Measurements from ENCODE around the gene MLX.

MLX gene, protein sequence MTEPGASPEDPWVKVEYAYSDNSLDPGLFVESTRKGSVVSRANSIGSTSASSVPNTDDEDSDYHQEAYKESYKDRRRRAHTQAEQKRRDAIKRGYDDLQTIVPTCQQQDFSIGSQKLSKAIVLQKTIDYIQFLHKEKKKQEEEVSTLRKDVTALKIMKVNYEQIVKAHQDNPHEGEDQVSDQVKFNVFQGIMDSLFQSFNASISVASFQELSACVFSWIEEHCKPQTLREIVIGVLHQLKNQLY

DNA sequence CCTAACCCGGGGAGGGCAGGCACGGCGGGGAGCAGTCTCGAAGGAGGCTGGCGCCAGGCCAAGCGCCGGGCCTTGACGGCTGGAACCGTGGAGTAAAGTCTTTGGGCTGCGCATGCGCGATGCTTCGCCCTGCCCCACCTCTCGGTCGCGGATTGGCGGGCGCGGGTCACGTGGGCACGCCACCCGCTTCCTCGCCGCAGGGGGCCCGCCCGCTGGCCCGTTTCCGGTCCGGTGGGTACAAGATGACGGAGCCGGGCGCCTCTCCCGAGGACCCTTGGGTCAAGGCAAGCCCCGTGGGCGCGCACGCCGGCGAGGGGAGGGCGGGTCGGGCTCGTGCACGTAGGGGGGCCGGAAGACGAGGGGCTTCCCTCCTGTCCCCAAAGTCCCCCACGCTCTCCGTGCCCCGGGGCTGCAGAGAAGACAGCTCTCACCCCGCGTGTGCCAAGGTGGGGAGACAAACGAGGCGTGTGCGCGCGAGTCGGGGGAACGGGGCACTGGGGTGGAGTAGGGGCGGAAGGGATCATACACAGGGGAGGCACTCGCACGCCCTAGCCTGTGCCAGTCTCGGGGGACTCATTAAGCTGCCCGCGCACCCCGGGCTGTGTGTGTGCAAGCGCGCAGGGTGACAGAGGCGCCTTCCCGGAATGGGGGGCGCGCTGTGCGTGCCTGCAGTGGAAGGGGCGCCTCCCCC lies at the start of gene MLX:
Gene MLX, plus strand, starts transcription at position 218 of the 691 bp plus-strand sequence. Its CDS starts 25 bp downstream, at position 243.
- DNase-seq = peak; percentile 66 to 97 (median 88)

DNA sequence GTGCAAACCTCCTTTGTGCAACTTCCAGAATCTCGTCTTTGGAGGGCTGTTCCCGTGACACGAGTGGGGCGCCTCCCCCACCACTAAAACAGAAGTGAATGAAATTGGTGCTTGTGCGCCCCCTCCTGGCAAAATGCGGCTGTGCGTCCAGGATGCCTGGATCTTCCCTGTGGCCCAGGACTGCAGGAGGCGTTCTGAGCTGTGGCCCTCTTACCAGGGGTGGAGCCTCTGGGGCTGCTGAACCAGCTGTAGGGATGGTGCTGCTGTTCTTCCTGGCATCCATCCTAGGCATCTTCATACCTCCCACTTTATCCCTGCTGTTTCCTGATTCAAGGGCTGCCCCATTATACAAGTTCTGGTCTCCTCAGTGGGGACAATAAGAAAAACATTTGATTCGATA lies 49.4 kb upstream of the MLX start:
- peak in 45 of 51 donors; percentile 4 to 83 (median 42) for DNase-seq

DNA sequence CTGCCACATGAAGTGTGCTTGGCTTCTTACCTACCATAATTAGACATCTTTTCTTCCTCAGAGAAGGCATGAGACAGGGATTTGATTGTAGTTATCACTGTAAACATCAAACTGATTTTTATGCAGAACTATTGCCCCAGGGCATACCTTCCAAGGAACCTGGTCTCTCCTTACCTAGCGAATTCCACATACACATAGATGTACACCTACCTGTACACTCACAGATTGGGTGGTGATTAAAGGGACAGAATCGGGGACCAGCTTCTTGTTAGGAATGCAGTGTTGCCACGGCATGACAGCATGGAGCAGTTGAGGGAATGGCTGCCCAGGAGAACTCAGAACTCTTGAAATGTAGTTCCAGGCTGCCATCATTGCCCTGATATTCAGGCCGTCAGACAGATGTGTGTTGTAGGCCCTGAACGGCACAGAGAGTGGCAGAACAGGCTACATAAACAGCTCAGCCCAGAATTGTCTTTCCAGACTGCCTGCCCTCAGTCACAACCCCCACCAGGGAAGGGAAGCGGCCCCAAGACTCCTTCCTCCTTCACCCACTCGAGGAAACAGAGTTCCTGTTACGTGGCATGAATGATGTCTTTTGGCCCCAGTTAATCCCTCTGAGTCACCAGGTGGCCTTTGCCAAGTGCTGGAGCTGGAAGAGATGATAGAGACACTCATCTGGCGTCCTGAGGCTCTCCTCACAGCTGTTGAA lies 48.7 kb upstream of the MLX start:
- DNase-seq = peak in 26 of 51 donors; percentile 9 to 79 (median 35)

DNA sequence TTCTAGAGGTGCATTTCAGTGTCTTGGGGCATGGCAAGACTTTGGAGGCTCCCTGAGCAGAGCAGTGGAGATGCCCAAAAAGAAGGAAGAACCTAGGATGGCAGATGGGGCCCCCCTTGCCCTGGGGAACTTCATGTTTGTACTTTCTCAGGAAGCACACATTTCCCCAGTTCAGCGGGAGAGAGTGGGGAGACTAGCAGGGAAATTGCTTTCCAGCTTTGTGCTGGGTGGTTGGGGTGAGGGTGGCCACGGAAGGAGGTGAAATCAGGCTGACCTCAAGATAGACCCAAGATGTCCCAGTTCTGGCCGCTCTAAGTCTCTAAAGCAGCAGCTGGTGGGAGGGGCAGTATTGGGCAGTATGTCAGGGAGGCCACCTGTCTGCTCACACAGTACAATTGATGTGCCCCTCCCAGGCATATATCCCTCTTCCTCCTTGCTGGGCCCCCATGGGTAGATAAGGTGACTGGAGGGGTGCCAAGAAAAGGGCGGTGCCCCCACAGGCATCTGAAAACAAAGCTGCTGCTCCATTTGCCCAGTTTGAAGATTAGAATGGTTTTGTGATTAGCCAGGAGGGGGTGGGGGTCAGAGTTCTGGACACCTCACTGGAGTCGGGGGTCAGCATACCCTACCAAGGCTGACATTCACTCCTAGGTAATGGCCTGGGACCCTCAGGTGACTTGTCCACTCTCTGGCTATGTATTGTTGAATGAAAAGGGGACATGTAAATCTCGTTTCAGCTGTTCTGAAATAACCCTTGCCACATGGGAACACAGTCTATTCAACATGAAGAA lies 48.0 kb upstream of the MLX start:
- peak in 2 of 51 donors; percentile 14 to 53 for DNase-seq

DNA sequence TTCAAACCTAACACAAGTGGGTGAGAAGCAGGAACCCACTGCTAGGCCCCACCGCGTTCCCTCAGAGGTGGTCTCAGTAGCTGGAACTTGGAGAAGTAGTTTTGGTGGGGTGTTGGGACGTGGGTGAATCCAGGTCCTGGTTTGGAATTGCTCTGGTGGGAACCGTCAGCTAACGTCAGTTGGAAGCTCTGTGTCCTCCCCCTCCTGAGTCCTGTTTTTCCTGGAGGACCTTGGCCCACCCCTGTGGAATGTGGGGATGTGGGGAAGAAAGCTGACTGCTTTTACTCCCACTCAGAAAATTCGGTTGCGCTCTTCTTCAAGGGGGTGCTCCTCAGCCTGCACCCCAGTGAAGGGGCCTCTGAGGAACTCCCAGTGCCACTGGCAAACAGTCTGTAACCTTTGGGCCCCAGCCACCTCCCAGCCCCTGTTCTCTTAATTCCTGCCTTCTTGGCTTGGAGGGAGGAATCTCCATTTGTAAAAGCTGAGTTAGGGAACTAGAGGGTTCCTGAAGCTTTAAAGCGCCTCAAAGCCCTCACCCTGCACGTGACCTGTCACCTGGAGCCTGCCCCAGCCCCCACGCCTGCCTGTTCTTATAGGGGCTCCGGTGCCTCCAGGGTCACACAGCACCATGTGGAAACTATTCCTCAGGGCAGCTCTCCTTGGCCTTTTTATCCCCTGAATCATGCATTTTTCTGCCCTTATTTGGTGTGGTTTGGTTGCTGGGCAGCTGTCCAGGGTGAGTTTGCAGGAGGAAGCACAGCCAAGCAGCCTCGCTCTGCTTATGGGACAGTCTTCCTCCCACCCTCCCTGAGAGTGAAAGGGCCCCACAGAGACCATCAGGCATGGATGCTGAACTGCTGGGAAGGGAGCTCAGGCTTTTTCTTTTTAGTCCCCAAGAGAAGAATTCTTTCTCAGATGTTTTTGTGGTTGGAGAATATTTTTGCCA lies 47.1 kb upstream of the MLX start:
- peak in 45 of 51 donors; percentile 10 to 86 (median 69) for DNase-seq

DNA sequence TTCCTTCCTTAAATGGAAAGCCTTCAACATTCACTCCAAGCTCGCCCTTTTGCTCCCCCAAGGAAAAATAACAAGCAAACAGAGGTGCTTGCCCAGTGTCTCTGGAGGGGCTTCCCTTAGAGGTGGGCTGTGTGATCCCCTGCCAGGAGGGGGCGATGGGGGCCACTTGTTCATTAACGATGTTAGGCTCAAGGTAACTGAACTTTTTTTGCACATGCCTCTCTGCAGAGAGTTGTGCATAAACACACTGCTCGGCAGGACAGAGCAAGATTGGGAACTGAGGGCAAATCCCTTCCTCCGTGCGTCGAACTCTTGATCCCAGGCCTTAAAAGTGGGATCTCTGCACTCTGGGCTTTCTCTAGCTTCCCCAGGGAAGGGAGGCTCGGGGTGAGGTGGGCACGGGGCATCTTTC lies 46.4 kb upstream of the MLX start:
- DNase-seq = no peak

DNA sequence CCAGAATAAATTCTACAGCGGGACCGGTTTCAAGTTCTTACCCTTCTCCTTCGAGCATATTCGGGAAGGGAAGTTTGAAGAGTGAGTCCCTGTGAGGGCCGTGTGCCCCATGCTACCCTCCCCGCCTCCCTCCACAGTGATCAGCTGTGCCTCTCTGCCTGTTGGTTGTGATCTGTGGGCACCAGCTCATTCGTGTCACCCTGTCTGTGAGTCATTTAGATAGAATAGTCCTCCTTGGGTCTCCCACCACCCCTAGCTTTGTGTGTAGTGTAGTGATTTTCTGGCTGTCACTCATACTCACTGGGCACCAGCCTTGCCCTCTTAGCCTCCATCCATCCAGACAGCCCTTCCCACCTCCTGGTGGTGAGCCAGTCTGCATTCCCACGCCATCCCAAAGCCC lies 45.9 kb upstream of the MLX start:
- DNase-seq = no peak

DNA sequence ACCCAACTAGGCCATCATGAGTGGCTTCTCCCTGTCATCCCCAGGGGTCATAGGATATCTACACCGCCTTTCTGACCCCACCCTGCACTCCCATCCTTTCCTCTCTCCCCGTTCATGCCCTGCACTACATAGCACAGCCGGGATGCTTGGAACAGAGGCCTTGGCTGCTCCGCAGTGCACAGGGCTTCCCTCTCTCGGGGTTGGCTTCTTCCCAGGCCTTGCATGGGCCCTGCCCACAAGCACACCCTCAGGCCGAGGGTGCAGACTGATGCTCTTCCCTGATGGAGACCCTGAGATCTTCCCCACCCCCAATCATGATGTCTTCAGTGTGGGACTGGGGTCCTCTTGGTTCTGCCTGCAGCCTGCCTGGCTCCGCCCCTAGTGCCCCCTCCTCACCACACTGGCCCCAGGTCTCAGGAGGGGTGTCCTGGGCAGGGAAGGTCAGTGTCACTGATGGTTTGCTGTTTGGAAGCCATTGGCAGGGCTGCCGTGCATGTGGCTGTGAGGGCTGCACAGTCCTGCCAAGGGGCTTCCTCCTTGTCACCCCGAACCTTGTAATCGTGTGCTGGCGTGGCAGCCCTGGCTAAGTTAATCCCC lies 45.1 kb upstream of the MLX start:
- no peak for DNase-seq

DNA sequence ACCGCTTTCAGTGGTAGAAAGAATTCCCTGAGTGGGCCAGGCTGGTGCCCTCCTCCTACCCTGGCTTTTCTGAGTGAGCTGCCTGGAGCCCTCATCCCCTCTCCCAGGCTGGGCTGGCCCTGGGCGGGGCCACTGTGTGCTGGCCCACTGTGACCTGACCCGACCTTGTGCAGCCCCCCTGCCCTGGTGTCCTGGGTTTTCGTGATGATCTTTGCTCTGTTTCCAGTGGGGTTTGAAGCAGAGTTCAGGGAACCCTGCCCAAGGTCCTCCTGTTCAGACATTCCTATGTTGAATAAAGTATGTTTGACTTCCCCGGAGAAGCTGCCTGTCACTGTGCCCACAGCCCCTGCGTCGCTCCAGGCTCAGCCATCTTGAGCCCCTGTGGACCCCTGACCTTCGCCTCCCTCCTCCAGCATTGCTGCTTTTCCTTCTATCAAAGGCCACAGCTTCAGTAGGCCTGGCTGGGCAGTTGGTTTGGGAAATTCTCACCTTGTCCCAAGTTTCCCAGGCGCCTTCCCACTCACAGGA lies 44.6 kb upstream of the MLX start:
- no peak for DNase-seq

DNA sequence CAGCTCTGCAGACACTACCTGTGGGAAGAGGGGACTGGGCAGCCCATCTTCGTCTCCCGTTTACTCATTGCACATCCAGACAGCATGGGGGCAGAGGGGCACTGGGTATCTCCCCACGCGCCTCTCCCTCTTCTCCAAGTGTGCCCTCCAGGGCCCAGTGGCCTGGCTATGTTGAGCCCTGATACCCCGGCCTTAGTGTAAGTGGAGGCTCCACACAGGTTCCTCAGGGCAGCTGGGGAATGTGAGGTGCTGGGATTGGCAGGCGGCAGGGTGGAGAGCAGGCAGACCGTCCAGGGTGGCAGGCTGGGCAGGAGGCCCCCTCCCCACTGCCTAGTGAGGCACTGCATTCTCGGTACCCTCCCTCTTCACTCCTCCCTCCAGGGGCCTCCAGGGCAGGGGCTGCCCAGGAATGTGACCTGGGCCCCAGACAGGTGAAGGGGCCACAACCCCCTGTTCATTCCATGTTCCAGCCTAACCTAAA lies 44.1 kb upstream of the MLX start:
- DNase-seq = no peak

DNA sequence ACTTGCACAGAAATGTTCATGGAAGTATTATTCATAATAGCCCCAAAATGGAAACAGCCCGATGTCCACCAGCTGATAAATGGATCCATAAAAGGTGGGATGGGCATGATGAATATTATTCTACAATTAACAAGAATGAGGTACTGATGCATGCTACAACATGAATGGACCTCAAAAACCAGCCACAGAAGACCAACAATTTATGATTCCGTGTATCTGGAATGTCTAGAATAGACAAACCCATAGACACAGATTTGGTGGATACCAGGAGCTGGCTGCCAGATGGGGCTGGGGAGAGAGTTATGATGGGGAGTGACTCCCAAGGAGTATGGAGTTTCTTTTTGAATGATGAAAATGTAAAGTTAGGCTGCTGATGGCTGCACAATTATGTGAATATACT lies 41.7 kb upstream of the MLX start:
- DNase-seq = no peak

DNA sequence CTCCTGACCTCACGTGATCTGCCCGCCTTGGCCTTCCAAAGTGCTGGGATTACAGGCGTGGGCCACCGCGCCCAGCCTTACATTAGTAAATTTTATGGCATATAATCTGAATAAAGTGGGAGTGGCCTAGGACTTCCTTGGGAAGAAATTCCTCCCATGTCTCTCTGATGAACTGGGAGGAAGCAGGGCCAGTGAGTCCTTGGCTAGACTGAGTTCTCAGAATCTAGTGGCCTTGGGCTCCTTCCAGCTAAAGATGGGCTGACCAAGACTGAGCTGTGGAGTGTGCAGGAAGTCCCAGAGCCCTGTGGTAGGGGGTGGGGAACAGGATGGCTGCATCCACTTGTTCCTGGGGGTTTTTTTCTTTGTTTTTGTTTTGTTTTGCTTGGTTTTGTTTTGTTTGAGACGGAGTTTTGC lies 40.9 kb upstream of the MLX start:
- no peak for DNase-seq

DNA sequence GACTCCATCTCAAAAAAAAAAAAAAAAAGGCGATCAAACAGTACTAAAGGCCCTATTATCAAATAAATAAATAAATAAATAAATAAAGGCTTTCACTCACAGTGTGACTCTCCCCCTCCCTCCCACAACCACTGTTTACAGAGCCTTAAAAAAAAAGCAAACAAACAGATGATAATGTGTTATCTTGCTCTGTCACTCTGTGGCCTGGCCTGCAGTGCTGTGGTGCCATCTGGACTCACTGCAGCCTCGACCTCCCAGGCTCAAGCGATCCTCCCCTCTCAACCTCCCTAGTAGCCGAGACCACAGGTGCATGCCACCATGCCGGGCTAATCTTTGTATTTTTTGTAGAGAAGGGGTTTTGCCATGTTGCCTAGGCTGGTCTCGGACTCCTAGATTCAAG lies 39.0 kb upstream of the MLX start:
- DNase-seq = no peak

DNA sequence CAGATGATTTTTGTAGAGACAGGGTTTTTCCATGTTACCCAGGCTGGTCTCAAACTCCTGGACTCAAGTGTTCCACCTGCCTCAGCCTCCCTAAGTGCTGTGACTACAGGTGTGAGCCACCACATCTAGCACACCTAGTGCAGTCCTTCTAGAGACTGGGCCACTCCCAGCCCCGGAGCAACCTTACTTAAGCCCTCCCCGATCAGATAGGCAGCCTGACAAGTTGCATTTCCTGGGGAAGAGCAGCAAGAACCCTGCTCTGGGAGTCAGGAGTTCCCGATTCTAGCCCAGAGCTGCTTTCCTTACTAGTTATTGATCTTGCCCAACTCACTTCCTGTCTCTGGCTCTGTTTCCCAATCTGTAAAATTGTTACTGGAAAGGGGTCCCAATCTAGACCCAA lies 37.8 kb upstream of the MLX start:
- DNase-seq = no peak

DNA sequence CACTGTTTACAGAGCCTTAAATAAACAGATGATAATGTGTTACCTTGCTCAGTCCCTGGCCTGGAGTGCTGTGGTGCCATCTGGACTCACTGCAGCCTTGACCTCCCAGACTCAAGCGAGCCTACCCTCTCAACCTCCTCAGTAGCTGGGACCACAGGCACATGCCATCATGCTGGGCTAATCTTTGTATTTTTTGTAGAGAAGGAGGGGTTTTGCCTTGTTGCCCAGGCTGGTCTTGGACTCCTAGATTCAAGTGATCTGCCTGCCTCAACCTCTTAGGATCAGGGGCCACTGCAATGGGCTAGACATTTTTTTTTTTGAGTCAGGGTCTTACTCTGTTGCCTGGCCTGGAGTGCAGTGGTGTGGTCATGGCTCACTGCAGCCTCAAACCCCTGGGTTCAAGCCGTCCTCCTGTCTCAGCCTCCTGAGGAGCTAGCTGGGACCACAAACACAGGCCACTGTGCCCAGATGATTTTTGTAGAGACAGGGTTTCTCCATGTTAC lies 35.9 kb upstream of the MLX start:
- no peak for DNase-seq

DNA sequence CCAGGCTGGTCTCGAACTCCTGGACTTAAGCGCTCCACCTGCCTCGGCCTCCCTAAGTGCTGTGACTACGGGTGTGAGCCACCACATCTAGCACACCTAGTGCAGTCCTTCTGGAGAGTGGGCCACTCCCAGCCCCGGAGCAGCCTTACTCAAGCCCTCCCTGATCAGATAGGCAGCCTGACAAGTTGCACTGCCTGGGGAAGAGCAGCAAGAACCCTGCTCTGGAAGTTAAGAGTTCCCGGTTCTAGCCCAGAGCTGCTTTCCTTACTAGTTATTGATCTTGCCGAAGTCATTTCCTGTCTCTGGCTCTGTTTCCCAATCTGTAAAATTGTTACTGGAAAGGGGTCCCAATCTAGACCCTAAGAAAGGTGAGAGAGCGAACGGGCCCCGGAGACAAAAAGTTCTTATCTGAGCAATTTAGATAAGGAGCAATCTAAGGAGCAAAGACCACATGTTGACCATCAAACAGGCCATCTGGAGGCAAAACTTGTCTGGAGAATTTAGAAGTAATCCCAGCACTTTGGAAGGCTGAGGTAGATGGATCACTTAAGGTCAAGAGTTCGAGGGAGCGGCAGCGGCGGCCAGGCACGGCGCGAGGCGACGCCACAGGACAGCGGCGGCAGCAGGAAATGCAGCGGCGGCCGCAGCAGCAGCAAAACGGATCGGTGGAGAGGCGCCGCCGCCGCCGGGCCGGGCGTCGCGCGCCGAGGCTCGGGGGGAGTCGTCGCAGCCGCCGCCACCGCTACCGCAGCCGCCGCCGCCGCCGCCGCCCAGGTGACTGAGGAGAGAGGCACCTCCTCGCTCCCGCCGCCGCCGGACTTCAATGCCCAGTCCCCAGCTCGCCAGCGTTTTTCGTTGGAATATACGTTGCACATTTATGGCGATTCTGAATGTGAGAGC lies 35.2 kb upstream of the MLX start:
- DNase-seq = peak in 38 of 51 donors; percentile 8 to 72 (median 44)

DNA sequence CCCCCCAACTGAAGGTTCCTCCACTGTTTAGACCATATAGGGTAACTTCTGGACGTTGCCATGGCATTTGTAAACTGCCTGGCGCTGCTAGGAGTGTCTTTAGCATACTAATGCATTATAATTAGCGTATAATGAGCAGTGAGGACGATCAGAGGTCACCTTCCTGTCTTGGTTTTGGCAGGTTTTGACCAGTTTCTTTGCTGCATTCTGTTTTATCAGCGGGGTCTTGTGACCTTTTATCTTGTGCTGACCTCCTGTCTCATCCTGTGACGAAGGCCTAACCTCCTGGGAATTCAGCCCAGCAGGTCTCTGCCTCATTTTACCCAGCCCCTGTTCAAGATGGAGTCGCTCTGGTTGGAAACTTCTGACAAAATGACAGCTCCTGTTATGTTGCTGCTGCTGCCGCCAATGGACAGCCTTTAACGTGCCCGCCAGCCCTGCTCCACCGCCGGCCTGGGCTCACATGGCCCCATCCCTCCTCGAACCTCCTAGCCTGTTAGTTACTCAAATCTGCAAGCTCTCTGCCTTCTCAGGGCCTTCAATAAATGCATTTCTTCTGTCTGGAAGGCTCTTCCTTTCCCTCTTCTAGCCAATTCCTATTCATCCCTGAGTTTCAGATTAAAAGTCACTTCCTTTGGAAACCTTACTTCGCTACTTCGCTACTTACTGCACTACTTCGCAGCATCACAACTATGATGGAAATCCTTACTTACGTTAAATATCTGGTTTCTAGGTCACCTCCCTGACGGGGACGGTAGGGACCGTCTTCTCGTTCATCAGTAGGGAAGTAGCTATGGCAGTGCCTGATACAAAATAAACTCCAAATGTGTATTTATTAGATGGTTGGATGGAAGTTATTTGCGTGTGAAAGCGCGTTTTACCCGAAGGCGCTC lies 31.5 kb upstream of the MLX start:
- DNase-seq = peak in 4 of 51 donors; percentile 10 to 37 (median 18)

Data from hypothalamus (tissue), 51 donors.